ENCODE measurements around the gene DPP4. TPM values are rescaled to one million over a fixed set of nuclear protein-coding genes. Genes with fewer than 3 reads are reported as not detected.
"Not testable (repeated sequence)": the region's sequence is repeated elsewhere in the genome, so short reads cannot be mapped to it uniquely, and the experiment has no call there.

DPP4 gene
- total and polyA plus RNA-seq, 2 of the 13 experiments (the other 11 are each of a cell fraction or from before 2014, with no cell fraction given): 39.4 to 109 TPM

- no peak for DNase-seq (ENCODE audit: low spot score)
- in situ Hi-C loops (cut with HindIII; ENCODE audit: extremely low pct_ligation_motif_present, low pct_unique_long_range_greater_than_20kb) (loop anchor here (25.0 kb wide), 1 partner anchor 333 kb away; the partner anchor contains the start of gene IFIH1), intact Hi-C loops (cut with micrococcal nuclease; ENCODE audit: unreplicated experiment) (no loop called here)
- H3K36me3 ChIP-seq (replicated peaks in 1 of 2; ENCODE audit: control insufficient read depth in 1 of 2, insufficient read depth in 2 of 2, low read length in 2 of 2): no peaks in the 10 kb centered on the region
- H3K27me3 ChIP-seq (ENCODE audit: control insufficient read depth in 1 of 2, insufficient read depth in 2 of 2, low read length in 2 of 2): peaks cover 0 to 9% of the 10 kb centered on the region in 2 experiments; a peak in 2 of 5 replicates
- WGBS (ENCODE audit: low lambda C conversion rate): 48% methylated on average over 2 of the region's 2 CpGs
- no peaks in the 10 kb centered on the region for H3K4me1 ChIP-seq (ENCODE audit: insufficient read depth, low read length)
- H4K20me1 ChIP-seq (ENCODE audit: insufficient read depth, low read length): no peaks in the 10 kb centered on the region
- no peaks in the 10 kb centered on the region for H3K9me3 ChIP-seq (ENCODE audit: low read length)
- ChIA-PET POLR2A (no interaction called here), CTCF (ENCODE audit: low intra/inter-chr PET ratio, low total read pairs) (no interaction called here)
- BruUV-seq (replicated peaks): no TSS peak
- FAIRE-seq: no peak
- H3K4me2 ChIP-seq (ENCODE audit: low read depth, low read length): no peak overlapping the region
- H3K9ac ChIP-seq (ENCODE audit: insufficient read depth, low read depth, low read length): no peak overlapping the region
- no peaks in the 10 kb centered on the region for H3K79me2 ChIP-seq (ENCODE audit: insufficient read depth, low read length)
- H2AFZ ChIP-seq (ENCODE audit: low read length): no peak overlapping the region
- ATAC-seq: no peak
- H3K27ac ChIP-seq (ENCODE audit: extremely low read length, insufficient read depth, low read length): no peak overlapping the region
- no peak overlapping the region for H3K4me3 ChIP-seq (replicated peaks in 1 of 3; ENCODE audit: insufficient read depth in 1 of 3, low read depth in 2 of 3, low read length in 3 of 3)
- TF ChIP-seq PAF1 (CRISPR knock-in tag; IDR thresholded peaks at IDR 0.05) (no peak), ZNF839 (CRISPR knock-in tag; IDR thresholded peaks at IDR 0.05; ENCODE audit: borderline replicate concordance) (no peak), MAZ (IDR thresholded peaks at IDR 0.05; ENCODE audit: borderline replicate concordance, low read depth, low read length) (no peak), MAZ (CRISPR knock-in tag; IDR thresholded peaks at IDR 0.05; ENCODE audit: low read depth) (no peak), IRX3 (CRISPR knock-in tag; IDR thresholded peaks at IDR 0.05; ENCODE audit: borderline replicate concordance, low read depth) (no peak), ZNF569 (CRISPR knock-in tag; IDR thresholded peaks at IDR 0.05; ENCODE audit: borderline replicate concordance) (no peak), HNF1A (IDR thresholded peaks at IDR 0.05; ENCODE audit: low read depth) (no peak), HNF1A (CRISPR knock-in tag; IDR thresholded peaks at IDR 0.05; ENCODE audit: borderline replicate concordance) (no peak)
Measured at GRCh38 chr2:161979490-161979889, 94.5 kb downstream of the DPP4 start.

GRCh38 chr2:161977926-161978325 is 96.1 kb downstream of the DPP4 start:
- DNase-seq (ENCODE audit: low spot score); H3K4me3 ChIP-seq (replicated peaks in 1 of 3; ENCODE audit: insufficient read depth in 1 of 3, low read depth in 2 of 3, low read length in 3 of 3); POLR2A ChIA-PET; FAIRE-seq; H3K79me2 ChIP-seq (ENCODE audit: insufficient read depth, low read length); BruUV-seq (replicated peaks); H3K27ac ChIP-seq (ENCODE audit: extremely low read length, insufficient read depth, low read length); H2AFZ ChIP-seq (ENCODE audit: low read length); H3K4me1 ChIP-seq (ENCODE audit: insufficient read depth, low read length); H3K9me3 ChIP-seq (ENCODE audit: low read length); H3K4me2 ChIP-seq (ENCODE audit: low read depth, low read length); intact Hi-C loops (cut with micrococcal nuclease; ENCODE audit: unreplicated experiment); H3K27me3 ChIP-seq (ENCODE audit: control insufficient read depth in 1 of 2, insufficient read depth in 2 of 2, low read length in 2 of 2); CTCF ChIA-PET (ENCODE audit: low intra/inter-chr PET ratio, low total read pairs); H3K36me3 ChIP-seq (replicated peaks in 1 of 2; ENCODE audit: control insufficient read depth in 1 of 2, insufficient read depth in 2 of 2, low read length in 2 of 2); ATAC-seq; H3K9ac ChIP-seq (ENCODE audit: insufficient read depth, low read depth, low read length); H4K20me1 ChIP-seq (ENCODE audit: insufficient read depth, low read length): not testable (repeated sequence)
- in situ Hi-C loops (cut with HindIII; ENCODE audit: extremely low pct_ligation_motif_present, low pct_unique_long_range_greater_than_20kb): loop anchor here (25.0 kb wide), 1 partner anchor 334 kb away; the partner anchor contains the start of gene IFIH1
- 33% methylated on average over 6 of the region's 6 CpGs for WGBS (ENCODE audit: low lambda C conversion rate)
